Measurements from ENCODE around the gene COL11A1. TPM values are rescaled to one million over a fixed set of nuclear protein-coding genes. Genes with fewer than 3 reads are reported as not detected.
"Not testable (repeated sequence)": the region's sequence is repeated elsewhere in the genome, so short reads cannot be mapped to it uniquely, and the experiment has no call there.

The COL11A1 gene
- polyA plus RNA-seq, 6 donors from 2014 or later = not detected

DNA sequence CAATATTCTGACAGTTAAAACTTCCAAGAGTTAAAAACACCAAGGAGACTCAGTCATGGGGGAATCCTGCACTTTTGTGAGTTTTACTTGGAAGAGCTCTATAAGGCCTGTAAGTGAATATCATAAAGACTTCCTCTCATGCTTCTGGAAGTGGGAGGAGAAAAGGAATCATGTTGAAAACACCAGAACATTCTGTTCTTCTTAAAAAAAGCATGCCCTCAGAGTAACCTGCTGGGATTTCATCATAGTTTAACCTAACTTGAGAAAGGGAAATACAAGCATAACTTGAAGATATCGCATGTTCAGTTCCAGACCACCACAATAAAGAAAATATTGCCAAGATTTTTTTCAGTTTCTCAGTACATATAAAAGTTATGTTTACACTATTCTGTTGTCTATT, 51.9 kb downstream of the COL11A1 start:
- DNase-seq = no peak
- no peaks in the 10 kb centered on the region for H3K27me3 Mint-ChIP-seq
- H3K27ac Mint-ChIP-seq = no peak overlapping the region
- no peak for ATAC-seq (ENCODE audit: low read depth in 2 of 2)
- no peak overlapping the region for H3K4me3 Mint-ChIP-seq
- no peaks in the 10 kb centered on the region for H3K4me1 Mint-ChIP-seq
- H3K9me3 Mint-ChIP-seq = peaks cover 0 to 2% (median 0%) of the 10 kb centered on the region in 7 donors
- H3K36me3 Mint-ChIP-seq = no peaks in the 10 kb centered on the region

DNA sequence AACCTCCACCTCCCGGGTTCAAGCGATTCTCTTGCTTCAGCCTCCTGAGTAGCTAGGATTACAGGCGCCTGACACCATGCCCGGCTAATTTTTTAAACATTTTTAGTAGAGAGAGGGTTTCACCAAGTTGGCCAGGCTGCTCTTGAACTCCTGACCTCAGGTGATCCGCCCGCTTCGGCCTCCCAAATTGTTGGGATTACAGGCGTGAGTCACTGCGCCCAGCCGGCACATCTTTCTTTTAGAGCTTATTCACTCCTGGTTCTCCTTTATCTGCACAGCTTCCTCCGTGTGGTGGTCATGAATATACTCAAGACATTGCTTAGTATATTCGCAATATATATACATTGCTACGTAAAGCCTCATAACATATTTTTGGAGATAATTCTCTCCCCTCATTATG, 80.2 kb downstream of the COL11A1 start:
- H3K27ac Mint-ChIP-seq = not testable (repeated sequence)

GRCh38 chr1:103025858-103026409, 82.4 kb downstream of the COL11A1 start:
- Mint-ChIP-seq H3K4me1 (no peaks in the 10 kb centered on the region), H3K36me3 (no peaks in the 10 kb centered on the region), H3K27me3 (no peaks in the 10 kb centered on the region), H3K4me3 (no peak overlapping the region), H3K27ac (no peak overlapping the region), H3K9me3 (no peaks in the 10 kb centered on the region)
- ATAC-seq (ENCODE audit: low read depth in 2 of 2) = no peak
- no peak for DNase-seq

More for the DNA sequence above, 80.2 kb downstream of the COL11A1 start:
- not testable (repeated sequence) for H3K4me3 Mint-ChIP-seq; H3K9me3 Mint-ChIP-seq; DNase-seq; H3K4me1 Mint-ChIP-seq; H3K27me3 Mint-ChIP-seq; ATAC-seq (ENCODE audit: low read depth in 2 of 2); H3K36me3 Mint-ChIP-seq

DNA sequence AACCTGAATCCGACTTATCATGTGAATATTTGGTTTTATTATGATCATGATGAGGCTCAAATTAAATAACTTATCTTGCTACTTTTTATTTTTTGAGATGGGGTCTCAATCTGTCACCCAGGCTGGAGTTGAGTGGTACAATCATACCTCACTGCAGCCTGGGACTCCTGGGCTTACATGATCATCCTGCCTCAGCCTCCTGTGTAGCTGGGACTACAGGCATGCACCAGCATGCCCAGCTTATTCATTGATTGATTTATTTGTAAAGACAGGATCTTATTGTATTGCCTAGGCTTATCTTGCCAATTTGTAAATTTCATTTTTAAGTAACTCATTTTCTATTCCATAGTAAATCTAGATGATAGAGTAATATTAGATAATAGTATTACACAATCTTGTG, 84.3 kb downstream of the COL11A1 start:
- Mint-ChIP-seq H3K36me3 (no peaks in the 10 kb centered on the region), H3K4me3 (no peak overlapping the region), H3K4me1 (no peaks in the 10 kb centered on the region), H3K27me3 (no peaks in the 10 kb centered on the region), H3K27ac (no peak overlapping the region), H3K9me3 (no peaks in the 10 kb centered on the region)
- ATAC-seq (ENCODE audit: low read depth in 2 of 2) = no peak
- no peak for DNase-seq

GRCh38 chr1:103002005-103002404, 106.3 kb downstream of the COL11A1 start:
- Mint-ChIP-seq H3K4me3 (peak overlapping the region in 1 of 8 donors; percentile 42), H3K4me1 (no peaks in the 10 kb centered on the region), H3K9me3 (peaks cover 0 to 4% (median 0%) of the 10 kb centered on the region in 7 donors), H3K27me3 (no peaks in the 10 kb centered on the region), H3K27ac (no peak overlapping the region), H3K36me3 (no peaks in the 10 kb centered on the region)
- no peak for DNase-seq
- no peak for ATAC-seq (ENCODE audit: low read depth in 2 of 2)

GRCh38 chr1:102978874-102979273, 129.4 kb downstream of the COL11A1 start:
- H3K36me3 Mint-ChIP-seq = no peaks in the 10 kb centered on the region
- ATAC-seq (ENCODE audit: low read depth in 2 of 2) (no peak), DNase-seq (no peak)
- H3K4me1 Mint-ChIP-seq = no peaks in the 10 kb centered on the region
- no peak overlapping the region for H3K27ac Mint-ChIP-seq
- H3K4me3 Mint-ChIP-seq = no peak overlapping the region
- H3K9me3 Mint-ChIP-seq = no peaks in the 10 kb centered on the region
- H3K27me3 Mint-ChIP-seq = no peaks in the 10 kb centered on the region

GRCh38 chr1:102977292-102977691, 131.0 kb downstream of the COL11A1 start:
- H3K9me3 Mint-ChIP-seq = peaks cover 0 to 1% (median 0%) of the 10 kb centered on the region in 7 donors
- H3K27ac Mint-ChIP-seq = no peak overlapping the region
- no peaks in the 10 kb centered on the region for H3K36me3 Mint-ChIP-seq
- no peaks in the 10 kb centered on the region for H3K27me3 Mint-ChIP-seq
- no peak for DNase-seq
- H3K4me3 Mint-ChIP-seq = no peak overlapping the region
- H3K4me1 Mint-ChIP-seq = no peaks in the 10 kb centered on the region
- ATAC-seq (ENCODE audit: low read depth in 2 of 2) = no peak

- Mint-ChIP-seq H3K4me3 (no peak overlapping the region), H3K36me3 (no peaks in the 10 kb centered on the region), H3K27me3 (no peaks in the 10 kb centered on the region), H3K4me1 (no peaks in the 10 kb centered on the region), H3K9me3 (peaks cover 0 to 1% (median 0%) of the 10 kb centered on the region in 7 donors), H3K27ac (no peak overlapping the region)
- DNase-seq (peak; percentile 3), ATAC-seq (ENCODE audit: low read depth in 2 of 2) (no peak)
Measured at GRCh38 chr1:102970496-102971078, 137.7 kb downstream of the COL11A1 start.

DNA sequence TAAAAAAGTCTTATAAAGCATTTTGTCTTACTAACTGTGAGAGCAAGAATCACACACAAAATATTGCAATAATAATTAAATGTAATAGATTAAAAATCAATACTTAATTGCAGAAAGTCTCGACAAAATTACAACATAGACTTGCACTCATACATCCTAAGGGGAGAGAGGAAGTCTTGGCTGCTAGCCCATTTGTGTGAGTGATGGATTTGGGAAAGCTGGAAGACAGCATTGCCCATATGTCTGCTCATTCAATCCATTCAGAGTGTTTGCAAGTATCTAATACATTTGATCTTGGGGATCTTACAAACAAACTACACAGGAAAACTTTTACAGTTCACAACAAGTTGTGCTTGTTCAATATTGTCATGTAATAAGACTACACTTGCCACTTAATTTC, 140.5 kb downstream of the COL11A1 start:
- peaks cover 0 to 1% (median 0%) of the 10 kb centered on the region in 7 donors for H3K9me3 Mint-ChIP-seq
- DNase-seq (no peak), ATAC-seq (ENCODE audit: low read depth in 2 of 2) (no peak)
- H3K4me3 Mint-ChIP-seq = no peak overlapping the region
- H3K4me1 Mint-ChIP-seq = no peaks in the 10 kb centered on the region
- no peaks in the 10 kb centered on the region for H3K27me3 Mint-ChIP-seq
- no peaks in the 10 kb centered on the region for H3K36me3 Mint-ChIP-seq
- no peak overlapping the region for H3K27ac Mint-ChIP-seq

GRCh38 chr1:102961549-102961948, 146.8 kb downstream of the COL11A1 start:
- DNase-seq (no peak), ATAC-seq (ENCODE audit: low read depth in 2 of 2) (no peak)
- no peaks in the 10 kb centered on the region for H3K27me3 Mint-ChIP-seq
- no peak overlapping the region for H3K4me3 Mint-ChIP-seq
- H3K36me3 Mint-ChIP-seq = no peaks in the 10 kb centered on the region
- no peaks in the 10 kb centered on the region for H3K4me1 Mint-ChIP-seq
- H3K27ac Mint-ChIP-seq = no peak overlapping the region
- peaks cover 0 to 2% (median 0%) of the 10 kb centered on the region in 7 donors for H3K9me3 Mint-ChIP-seq

DNA sequence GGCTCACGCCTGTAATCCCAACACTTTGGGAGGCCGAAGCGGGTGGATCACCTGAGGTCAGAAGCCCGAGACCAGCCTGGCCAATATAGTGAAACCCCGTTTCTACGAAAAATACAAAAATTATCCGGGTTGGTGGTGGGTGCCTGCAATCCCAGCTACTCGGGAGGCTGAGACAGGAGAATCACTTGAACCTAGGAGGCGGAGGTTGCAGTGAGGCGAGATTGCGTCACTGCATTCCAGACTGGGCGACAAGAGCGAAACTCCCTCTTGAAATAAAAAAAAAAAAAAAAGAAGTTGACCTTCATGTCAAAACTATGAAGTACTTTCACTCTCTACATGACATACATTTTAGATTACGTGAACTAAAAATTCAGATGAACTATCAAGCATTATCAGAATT, 153.7 kb downstream of the COL11A1 start:
- H3K27me3 Mint-ChIP-seq = no peaks in the 10 kb centered on the region

GRCh38 chr1:102952400-102952799, 155.9 kb downstream of the COL11A1 start:
- no peak overlapping the region for H3K4me3 Mint-ChIP-seq
- H3K4me1 Mint-ChIP-seq = peaks cover 0 to 1% (median 0%) of the 10 kb centered on the region in 3 donors
- no peaks in the 10 kb centered on the region for H3K27me3 Mint-ChIP-seq
- no peaks in the 10 kb centered on the region for H3K36me3 Mint-ChIP-seq
- DNase-seq (no peak), ATAC-seq (ENCODE audit: low read depth in 2 of 2) (no peak)
- H3K27ac Mint-ChIP-seq = no peak overlapping the region
- peaks cover 0 to 4% (median 0%) of the 10 kb centered on the region in 7 donors for H3K9me3 Mint-ChIP-seq

More for the DNA sequence above, 153.7 kb downstream of the COL11A1 start:
- Mint-ChIP-seq H3K4me3 (no peak overlapping the region), H3K27ac (no peak overlapping the region), H3K36me3 (no peaks in the 10 kb centered on the region), H3K4me1 (no peaks in the 10 kb centered on the region), H3K9me3 (peaks cover 0 to 4% (median 0%) of the 10 kb centered on the region in 7 donors)
- ATAC-seq (ENCODE audit: low read depth in 2 of 2) = no peak
- no peak for DNase-seq

GRCh38 chr1:102942324-102942723, 166.0 kb downstream of the COL11A1 start:
- DNase-seq (no peak), ATAC-seq (ENCODE audit: low read depth in 2 of 2) (no peak)
- H3K9me3 Mint-ChIP-seq = peaks cover 0 to 2% (median 0%) of the 10 kb centered on the region in 7 donors
- H3K27me3 Mint-ChIP-seq = no peaks in the 10 kb centered on the region
- no peaks in the 10 kb centered on the region for H3K36me3 Mint-ChIP-seq
- no peak overlapping the region for H3K27ac Mint-ChIP-seq
- no peak overlapping the region for H3K4me3 Mint-ChIP-seq
- no peaks in the 10 kb centered on the region for H3K4me1 Mint-ChIP-seq

DNA sequence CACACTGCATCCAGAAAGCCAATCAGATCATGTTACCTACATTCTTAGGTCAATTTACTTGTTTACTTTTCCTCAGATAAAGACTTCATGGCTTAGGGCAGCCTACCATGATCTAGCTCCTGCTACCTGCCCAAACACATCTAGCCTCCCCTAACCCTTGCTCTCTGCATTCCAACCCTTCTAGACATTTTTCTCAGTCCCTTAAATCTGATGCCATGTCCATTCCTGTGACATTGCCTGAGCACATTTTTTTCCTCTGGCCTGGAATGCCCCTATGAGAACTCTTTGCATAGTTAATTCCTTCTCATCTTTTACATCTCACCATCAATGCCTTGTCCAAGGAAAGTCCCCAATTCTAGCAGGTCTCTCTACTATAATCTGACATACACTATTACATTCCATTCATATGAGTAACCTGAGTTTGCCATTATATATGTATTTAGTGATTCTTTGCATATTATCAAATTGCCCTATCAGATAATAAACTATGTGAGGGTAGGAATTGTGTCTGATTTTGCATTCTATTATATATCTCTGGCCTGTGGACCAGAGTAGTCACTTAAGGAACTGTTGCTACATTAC, 166.9 kb downstream of the COL11A1 start:
- no peaks in the 10 kb centered on the region for H3K36me3 Mint-ChIP-seq
- no peaks in the 10 kb centered on the region for H3K4me1 Mint-ChIP-seq
- peaks cover 0 to 2% (median 0%) of the 10 kb centered on the region in 7 donors for H3K9me3 Mint-ChIP-seq
- no peaks in the 10 kb centered on the region for H3K27me3 Mint-ChIP-seq
- H3K27ac Mint-ChIP-seq = no peak overlapping the region
- no peak for ATAC-seq (ENCODE audit: low read depth in 2 of 2)
- H3K4me3 Mint-ChIP-seq = no peak overlapping the region
- DNase-seq = no peak
